NCI-H1694 treated with DMSO at 0.1 percent for 48 hours (cell line): ENCODE data around the gene NRG3.
A peak's percentile ranks its signal among the peaks of the same experiment; 100 is the strongest.

ENCODE experiments used
- DNase-seq: peaks from one replicate; lab custom pipeline; 2025; lab: John Stamatoyannopoulos, UW

The NRG3 gene

DNA sequence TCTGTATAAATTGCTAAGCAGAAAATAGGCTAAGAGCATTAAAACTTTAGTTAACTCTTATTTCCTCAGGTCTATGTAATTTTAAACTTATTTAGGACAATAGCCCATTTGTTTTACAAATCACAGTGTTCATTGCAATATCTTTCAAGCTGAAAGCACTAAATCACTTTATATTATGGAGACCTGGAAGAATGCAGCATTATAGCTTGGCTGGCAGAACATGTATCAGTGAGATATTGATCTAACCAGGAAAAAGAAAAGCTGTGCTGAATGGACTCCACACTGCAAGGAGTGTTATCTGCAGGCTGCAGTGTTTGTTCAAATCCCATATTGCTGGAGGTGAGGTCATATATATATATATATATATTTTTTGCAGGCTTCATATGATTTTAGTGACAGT lies 517.5 kb downstream of the NRG3 start:
- no peak for DNase-seq

DNA sequence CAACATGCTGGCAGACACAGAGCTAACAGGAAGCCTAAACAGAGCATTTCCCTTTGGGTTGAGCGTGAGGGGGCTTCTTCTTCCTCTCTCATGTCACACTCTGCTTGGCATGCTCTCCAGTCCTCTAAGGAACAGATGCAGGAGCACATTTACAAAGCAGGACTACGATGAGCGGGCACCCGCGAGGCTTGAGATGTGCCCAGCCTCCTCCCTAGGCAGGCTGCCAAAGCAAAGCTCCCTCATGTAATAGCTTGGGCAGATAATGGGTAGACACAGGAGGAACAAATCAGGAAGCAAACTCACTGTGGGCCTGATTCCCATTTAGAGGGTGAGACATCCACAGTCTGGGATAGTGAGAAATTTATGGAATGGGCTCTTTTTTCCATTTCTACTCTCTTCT lies 519.1 kb downstream of the NRG3 start:
- DNase-seq: peak; percentile 54

DNA sequence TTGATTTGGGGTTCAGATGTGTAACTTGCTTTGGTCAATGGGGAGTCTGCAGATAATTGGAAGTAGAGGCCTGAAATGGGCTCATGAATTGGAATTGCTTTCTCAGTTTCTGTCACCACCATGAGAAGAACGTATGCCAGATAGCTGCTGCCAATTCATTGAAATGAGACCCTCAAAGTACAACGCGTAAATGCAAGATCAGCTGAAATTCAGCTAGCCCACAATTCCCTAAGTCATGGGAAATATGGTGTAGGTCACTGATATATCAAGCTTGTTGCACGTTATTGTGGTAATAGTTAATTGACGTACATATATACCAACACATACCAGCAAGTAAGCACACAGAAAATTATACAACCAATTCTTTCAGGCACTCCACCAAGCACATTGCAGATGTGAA lies 520.0 kb downstream of the NRG3 start:
- no peak for DNase-seq

DNA sequence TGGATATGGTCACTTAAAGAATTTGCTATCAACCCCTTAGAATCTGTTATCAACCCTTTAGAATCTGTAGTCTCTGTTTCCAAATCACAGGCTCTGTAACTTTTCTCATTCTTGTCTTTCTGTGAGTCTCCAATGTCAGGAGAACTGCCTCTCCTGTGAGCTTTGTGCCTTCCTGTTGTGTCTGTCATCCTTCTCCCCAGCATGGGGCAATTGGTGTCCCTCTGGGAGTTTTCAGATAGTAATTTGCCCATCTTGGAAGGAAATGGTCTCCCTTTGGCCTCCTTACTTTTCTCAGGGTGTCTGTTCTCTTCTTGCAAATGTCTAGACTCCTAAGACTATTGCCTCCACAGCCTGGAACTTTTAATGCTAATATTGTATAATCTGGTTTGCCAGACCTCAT lies 521.9 kb downstream of the NRG3 start:
- no peak for DNase-seq

DNA sequence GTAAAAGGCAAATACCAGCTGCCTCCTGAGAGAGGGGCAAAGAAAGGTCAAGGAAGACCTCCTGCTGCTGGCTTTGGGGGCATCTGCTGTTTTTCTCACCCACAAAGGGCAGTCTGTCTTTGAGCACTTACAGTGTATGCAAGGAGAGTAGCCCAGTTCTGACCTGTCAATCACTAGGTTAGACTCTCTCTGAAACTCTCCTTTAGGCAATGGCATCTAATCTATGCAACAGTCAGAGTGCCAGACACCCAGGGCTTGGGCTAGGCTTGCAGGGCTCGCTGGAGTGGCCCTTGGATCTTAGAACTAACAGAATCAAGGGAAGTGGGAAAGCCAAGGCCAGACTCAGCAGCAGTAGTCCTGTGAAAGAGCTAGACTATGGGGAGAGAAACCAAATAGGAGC lies 522.9 kb downstream of the NRG3 start:
- no peak for DNase-seq

DNA sequence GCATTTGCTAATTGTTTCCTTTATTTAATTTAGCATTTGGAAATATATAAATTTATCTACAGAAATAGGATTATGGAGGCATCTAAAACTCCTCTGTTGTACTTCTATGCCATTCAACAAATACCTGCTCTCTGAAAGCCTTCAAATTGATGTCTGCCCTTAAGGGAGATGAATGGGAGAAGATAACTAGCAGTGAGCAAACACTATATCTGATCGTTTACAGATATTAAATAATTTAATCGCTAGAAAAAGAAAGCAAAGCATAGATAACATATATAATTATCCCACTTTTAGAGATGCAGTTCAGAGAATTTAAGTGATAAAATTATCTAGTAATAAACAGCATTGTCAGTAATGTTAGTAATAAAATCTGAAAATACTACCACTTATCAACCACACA lies 524.9 kb downstream of the NRG3 start:
- no peak for DNase-seq

DNA sequence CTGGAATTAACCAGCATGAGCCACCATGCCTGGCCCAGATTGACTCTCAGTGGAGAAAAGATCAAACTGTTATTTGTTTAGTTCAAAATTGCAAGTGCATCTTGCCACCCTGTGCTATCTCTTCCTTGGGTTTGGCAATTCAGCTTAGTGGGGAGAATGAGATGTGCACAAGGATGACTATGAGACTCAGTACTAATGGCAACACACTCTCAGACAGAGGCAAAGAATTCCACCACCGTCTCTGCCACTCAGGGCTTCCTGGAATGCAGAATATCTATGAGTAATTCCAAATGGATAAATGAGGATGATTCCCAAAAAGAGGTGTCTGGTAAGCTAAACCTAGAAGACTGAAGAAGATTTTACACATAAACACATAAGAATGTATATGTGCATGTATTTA lies 525.8 kb downstream of the NRG3 start:
- no peak for DNase-seq

DNA sequence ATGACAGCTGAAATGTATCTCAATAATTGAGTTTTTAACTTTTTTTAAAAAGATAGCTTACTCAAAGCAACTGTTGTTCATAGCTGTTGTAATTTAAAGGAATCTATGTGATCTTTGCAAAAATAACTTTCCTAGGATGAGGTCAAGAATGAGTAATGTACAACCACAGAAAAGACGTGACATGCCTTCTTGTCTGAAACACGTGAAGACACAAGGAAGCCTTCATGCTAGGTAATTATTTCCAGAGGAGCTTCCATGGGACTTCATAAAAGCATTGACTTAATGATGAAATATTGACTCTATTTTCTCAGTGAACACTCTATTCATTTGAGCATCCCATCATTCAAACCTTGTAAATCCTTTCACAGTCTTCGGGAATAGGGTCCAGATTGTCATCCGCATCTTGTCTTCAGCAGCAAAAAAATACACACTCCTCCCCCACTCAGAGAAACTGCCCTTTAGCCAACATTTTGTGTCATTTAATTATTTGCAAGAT lies 528.0 kb downstream of the NRG3 start:
- DNase-seq: no peak

DNA sequence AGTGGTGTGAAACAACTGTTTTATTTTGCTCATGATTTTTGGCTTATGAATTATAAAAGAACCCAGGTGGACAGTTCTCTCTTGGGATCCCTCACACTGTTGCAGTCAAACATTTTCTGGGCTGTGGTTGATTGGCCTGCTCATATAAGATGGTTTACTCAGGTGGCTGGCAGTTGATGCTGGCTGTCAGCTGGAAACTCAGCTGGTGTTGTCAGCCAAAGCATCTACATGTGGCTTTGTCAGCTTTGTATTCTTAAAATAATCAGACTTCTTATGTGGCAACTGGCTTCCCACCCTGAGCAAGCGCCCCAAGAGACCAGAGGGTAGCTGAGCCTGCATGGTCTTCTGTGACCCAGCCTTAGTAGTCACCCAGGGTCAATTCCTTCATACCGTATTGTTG lies 534.7 kb downstream of the NRG3 start:
- DNase-seq: no peak

DNA sequence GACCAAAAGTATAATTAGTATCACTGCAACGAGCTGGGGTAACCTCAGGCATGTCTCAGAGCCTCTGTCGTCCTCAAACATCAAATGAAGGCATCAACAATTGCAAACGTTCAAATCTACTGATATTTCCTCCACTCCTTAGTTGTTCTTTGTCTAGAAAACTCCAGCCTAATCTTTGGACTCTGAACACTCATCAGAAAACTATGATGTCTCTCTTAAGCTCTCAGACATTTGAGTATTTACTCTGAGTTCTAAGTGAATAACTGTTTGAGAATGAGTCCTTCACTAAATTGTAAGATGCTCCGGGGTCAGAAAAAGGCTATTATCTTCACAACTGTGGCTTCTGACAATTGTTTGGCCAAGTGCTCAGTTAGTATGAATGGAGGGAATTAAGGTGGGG lies 536.4 kb downstream of the NRG3 start:
- no peak for DNase-seq

DNA sequence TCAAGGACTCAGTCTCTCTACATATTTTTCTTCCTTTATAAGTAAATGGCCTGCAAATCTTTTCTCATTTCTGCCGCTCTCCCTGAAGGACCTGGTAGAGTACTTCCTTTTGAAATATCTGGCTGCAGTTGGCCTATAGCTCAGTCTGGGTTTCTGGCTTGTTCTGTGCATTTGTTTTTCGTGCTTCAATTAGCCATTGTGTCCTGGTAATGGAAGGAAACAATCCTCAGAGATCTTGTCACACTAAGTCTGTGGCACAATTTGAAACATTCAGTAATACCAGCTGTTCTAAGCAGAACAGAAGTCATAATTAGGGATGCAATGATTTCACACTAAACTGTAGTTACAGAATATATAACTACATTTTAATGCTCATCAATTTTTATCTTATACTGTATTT lies 545.0 kb downstream of the NRG3 start:
- peak; percentile 13 for DNase-seq

DNA sequence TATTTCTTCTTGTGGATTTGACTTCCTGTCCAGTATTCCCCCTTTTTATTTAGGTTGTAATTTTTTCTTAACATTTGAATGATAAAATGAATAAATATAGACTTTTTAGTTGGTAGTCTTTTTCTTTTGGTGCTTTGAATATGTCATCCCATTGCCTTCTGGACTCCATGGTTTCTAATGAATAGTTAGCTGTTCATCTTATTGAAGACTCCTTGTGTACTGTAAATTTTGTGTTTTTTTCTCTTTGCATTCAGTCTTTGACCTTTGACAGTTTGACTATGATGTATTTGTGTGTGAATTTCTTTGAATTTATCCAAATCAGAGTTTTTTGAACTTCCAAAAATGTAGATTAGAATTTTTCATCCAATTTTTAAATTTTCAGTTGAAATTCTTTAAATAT lies 554.3 kb downstream of the NRG3 start:
- DNase-seq: no peak

DNA sequence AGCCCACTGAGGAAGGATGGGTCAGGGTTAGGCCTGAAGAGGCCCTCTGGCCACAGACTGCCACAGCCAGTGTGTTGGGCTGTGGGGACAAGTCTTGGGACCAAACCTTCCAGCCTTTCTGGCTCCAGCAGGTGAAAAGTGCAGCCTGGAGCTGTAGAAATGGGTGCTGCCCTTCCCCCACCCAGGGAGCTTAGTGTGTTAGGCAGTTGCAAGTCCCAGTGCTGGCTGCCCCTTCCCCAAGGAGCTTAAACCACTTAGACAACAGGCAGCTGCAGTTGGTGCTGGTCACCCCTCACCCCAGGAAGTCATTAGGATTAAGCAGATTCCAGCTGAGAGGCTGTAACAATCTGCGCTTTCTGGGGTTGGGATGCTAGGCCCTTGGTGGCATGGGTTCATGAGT lies 563.3 kb downstream of the NRG3 start:
- DNase-seq: no peak

DNA sequence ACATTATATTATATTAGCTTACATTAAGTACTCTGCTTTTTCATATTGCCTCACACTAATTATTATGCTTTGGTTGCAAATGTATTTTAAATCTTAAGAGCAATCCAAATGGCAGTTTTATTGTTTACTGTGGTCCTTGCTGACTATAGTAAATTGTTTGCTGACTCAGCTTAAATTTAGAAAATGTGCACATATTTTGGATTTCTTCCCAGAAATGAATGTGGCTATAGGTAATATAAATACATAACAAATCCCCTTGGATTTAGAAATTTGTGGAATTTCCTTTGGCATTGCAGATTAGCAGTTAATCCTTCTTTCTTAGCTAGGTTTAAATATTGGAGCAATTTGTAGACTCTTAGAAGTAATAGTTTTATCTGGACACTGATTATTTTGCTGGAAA lies 565.8 kb downstream of the NRG3 start:
- DNase-seq: no peak

DNA sequence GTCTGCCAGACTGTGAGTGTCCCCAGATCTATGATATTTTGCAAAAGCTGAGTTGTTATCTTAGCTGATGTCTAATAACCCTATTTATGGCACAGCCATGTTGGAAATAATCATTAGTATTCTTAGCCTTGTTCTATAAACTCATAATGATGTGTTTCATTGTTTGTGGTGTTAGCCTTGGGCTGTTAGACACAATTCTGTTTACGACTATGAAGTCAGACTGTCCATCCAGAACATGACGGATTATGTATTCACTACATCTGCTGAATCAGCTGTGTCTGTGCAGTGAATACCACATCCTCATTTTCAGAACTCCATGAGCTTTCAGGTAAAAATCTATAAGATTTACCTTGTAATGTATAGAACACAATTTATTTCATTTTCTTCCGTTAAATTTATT lies 577.1 kb downstream of the NRG3 start:
- no peak for DNase-seq

DNA sequence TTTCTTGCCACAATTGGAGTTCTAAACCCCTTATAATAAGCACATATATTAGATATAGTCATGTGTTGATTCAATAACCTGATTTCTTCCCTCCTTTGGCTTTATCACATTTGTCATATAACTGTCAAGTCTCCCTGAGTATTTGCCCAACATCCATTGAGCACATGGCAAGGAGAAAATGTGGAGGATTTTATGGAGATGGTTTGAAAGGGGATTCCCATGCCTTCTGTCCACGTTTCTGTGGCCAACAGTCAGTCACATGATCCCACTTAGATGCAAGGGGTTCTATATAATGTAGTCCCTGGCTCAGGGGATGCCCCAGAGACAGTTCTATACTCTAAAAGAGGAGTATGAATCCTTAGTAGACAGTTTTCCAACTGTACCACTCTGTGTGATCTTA lies 577.7 kb downstream of the NRG3 start:
- no peak for DNase-seq

DNA sequence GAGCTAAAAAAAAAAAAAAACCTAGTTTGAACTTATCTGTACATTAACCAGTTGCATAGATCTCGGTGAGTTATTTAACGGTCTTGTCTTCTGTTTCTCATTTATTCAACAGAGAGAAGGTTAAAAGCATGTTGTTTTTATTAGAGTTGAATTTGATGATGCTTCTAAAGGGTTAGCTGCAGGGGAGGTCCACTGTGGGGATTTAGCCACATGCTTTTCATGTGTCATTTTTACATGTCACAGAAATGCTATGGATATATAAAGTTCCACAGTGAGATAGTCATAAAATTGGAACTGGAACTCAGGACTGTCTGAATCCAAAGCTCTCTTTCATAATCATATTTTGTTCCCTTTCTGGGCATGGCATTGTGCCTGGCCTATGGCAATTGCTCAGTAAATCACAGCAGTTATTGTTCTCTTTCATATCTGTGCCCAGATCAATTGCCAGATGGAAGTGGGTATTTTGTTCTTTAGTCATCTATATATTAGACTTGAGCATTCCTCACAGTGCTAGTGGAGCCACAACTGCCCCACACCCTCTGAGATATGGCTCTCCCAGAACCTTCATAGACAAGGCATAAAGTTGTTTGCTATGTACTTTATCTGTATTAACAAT lies 578.8 kb downstream of the NRG3 start:
- no peak for DNase-seq

DNA sequence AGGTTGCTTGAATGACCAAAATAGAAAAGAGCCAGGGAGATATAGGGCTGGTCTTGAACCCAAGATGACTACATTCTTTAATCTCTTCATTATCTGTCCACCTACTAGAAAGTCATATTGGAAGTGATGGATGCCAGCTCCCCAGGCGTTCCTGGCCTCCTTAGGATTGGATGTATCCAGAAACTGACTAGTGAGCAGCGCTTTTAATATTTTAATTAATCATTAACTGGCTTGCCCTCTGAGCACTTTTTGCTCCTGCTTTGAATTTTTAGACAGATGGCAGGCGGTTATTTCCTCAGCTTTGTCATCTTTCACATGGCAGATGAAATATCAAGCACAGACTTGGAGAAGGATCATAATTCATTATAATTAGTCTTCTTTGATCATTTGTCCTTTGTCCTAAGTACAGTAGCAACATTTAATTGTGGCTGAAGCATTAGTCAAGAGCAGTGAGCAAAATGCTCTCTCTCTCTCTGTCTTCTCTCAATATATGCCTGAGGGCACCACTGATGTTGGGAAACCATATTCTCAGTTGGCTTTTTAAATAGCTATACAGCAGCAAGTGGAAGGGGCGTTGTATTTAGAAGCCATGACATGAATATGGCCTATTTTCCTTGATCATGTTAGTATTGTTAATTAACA lies 588.0 kb downstream of the NRG3 start:
- peak; percentile 47 for DNase-seq

DNA sequence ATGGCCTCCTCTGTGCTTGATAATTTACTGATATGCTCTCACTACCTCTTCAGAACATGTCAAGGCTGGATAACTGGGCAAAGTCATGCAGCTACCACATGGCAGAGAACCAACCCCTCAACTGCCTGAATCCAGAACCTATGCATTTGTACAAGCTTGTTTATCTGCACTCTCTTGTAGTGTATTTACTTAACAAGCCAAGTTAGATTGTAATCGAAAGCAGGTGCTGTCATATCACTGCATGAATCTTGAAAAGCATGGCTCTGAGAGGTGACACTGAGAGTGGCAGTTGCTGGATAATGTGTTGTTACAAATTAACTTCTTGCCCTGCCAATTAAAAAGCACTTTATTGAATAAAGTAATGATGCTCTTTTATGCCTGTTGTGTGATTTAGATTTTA lies 588.6 kb downstream of the NRG3 start:
- DNase-seq: peak; percentile 32

DNA sequence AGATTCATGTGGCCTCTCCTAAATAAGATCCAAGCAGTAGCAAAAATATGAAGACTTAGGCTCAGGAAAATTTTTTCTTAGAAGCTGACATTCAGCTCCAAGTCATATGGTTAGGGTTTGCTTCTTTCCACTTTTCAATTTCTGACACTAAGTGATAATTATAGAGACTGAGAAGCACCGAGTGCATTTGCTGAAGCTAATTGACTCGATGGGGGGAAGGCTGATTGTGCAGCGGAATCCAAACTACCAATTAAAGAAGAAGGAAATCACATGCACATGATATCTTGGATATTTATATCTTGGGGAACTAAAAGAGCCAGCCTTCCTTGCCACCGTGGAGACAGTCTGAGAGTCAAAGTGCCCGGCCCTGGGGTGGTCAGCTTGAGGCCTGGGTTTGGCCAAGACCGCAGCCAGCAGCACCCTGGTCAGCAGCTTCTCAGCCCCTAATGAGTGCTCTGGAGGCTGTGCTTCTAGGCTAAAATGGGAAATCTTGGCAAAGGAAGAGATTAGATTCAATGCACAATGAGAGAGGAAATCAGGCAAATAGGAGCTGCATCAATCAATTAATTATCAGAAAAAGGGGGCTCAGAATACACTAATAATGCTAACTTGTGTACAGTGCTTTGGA lies 589.3 kb downstream of the NRG3 start:
- no peak for DNase-seq

DNA sequence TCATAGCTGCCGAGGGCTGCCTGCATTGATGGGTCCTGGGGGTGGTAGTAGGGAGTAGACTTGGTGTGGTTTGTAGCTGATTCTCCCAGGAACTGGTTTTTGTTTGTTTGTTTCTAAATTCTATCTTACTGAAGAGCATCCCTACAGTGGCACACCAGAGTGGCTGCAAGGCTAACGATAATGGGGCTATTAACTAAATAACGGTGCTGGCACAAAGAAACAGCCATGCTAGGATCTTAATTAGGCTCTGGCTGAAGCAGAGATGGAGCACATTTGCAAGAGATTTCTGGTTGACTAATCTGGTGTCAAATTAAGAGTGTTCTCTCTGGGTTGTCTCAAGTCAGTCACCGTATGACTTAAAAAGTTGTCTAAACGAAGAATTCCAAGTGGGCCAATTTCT lies 590.0 kb downstream of the NRG3 start:
- DNase-seq: no peak

DNA sequence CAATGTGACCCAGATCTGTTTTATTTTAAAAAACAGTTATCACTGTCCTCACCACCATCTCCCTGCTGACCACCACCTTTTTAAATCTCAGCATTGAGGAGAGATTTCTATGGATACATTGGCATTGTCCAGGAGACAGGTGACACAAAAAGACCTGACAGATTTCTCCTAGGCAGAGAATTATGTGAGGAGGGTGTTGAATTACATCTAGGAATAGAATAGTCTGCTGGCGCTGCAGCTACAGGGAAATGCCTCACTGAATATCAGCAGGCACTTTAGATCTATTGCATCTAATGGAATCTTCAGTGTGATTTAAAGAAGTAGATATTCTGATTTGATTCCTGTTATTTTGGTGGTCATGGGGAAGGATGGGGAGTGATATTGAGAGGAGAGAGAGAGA lies 593.5 kb downstream of the NRG3 start:
- no peak for DNase-seq

DNA sequence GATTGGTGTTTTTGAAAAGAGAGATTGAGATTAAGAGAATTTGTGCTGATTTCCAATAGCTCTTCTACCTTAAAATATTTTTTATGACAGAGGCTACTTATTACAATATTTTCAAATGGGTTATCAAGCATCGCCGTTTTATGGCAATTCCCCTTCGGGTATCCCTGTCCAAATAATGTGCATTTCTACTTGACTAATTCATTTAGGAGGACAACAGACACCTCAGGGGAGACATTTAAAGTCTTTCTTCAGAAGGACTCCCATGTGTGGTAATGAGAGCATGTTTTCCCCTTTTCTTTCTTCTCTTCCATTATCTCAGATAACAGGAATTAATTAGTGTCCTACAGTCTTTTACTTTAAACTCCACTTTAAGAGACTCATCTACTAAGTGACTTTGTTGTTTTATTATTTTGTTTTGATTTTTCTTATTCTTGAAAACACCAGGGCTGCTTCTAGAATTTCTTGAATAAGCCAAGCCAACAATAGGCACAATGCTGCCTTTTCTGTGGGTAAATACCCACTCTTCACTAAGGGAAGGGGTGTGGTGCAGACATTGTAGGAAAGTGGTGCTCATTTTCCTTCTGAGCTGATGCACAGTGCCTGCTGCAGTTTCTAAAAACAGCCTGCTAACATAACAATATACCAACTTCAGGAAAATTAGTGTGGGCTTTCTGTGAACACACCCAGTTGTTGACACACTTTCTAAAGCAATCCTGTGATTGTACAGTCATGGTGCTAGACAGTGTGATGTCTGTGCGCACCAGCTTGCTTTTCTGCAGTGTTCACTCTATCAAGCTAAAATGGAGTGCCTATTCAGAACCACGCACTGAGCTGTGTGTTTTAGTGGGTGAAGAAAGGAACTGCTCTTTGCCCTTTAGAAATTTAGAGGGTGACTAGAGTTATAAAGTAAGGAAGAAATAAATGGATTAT lies 597.7 kb downstream of the NRG3 start:
- DNase-seq: no peak
